ENCODE measurements around the gene DLG2. TPM values are rescaled to one million over a fixed set of nuclear protein-coding genes. Genes with fewer than 3 reads are reported as not detected.

DLG2 gene
- total and polyA plus RNA-seq, 2 of the 8 experiments (the other 6 are each of a cell fraction or from before 2014, with no cell fraction given): 1.7 to 14.3 TPM

- TF ChIP-seq CHD7 (IDR thresholded peaks at IDR 0.05; ENCODE audit: insufficient replicate concordance, low read length): no peak
- no peak for TF ChIP-seq SIX5 (IDR thresholded peaks at IDR 0.05; ENCODE audit: low read depth, low read length)
- no peak for TF ChIP-seq EP300 (IDR thresholded peaks at IDR 0.05; ENCODE audit: borderline replicate concordance in 1 of 2, low read depth in 2 of 2, low read length in 2 of 2)
- no peak for TF ChIP-seq TBP (IDR thresholded peaks at IDR 0.05; ENCODE audit: low read depth, low read length)
- TF ChIP-seq MAFK (IDR thresholded peaks at IDR 0.05; ENCODE audit: low read depth, low read length): no peak
- TF ChIP-seq SRF (IDR thresholded peaks at IDR 0.05; ENCODE audit: low read depth, low read length): no peak
- no peak for TF ChIP-seq POLR2A (IDR thresholded peaks at IDR 0.05; ENCODE audit: control extremely low read depth in 1 of 2, low read depth in 2 of 2, low read length in 2 of 2)
- no peak for TF ChIP-seq POU5F1 (IDR thresholded peaks at IDR 0.05; ENCODE audit: low read depth, low read length)
Observed at GRCh38 chr11:83437939-83438338, 2189.2 kb downstream of the DLG2 start (continued).
